Activated CD4-positive, CD25-positive, alpha-beta regulatory T cell treated with anti-CD3 and anti-CD28 coated beads, Interleukin-2, amount 50 U/mL, for 72 hours (primary cell): ENCODE data around the gene PACSIN1.

Experiments used
- DNase-seq: peaks from one replicate; pipeline ENCODE4 v3.0.0; 2021

The PACSIN1 gene

DNA sequence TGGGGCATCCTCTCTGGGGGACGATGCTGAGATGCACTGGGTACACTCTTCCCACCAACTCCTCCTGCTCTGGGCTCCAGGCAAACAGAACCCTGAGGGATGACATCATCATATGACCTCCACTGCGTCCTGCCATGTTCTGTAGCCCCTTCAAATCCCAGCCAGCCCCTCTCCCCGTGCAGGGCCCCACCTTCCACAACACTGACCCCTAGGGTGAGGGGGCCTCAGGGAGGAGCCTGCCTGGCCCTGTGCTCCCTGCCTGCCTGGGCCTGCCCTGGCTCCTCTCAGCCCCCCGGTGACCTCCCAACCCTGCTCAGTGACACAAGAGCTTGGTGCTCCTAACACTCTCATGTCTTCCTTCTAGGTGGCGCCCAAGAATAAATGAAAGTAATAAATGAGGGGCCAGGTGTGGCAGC lies 99.9 kb downstream of the PACSIN1 start:
- DNase-seq: no peak

DNA sequence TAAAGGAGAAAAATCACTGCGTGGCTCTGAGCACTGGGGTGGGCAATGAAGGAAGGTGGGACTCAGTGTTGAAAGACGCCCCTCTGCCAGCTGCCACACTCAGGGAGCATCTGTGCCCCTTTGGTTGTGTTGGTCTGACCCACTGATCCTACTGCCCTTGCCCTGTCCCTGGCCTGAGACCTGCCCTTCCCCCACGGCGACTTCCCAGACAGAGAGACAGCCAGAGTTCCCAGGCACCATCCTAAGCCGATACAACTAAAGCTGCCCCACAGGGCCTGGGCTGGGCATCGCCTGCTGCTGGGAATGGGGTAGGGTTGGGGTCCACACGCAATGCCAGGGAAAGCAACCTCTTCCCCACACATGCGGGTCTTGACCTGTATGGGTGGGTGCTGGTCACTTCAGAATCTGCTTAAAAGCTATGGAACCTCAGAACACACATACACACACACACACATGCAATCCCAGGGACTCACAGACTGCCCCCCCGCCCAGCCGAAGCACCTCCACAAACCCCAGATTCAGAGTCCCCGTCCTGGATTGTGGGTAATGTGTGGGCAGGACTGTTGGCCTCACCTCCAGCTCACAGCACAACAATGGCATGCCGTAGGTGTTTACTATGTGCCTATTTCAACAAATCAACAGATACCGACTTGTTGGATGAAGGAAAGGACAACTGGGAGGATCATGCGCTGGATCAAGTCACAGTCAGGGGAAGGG lies 101.1 kb downstream of the PACSIN1 start:
- no peak for DNase-seq

DNA sequence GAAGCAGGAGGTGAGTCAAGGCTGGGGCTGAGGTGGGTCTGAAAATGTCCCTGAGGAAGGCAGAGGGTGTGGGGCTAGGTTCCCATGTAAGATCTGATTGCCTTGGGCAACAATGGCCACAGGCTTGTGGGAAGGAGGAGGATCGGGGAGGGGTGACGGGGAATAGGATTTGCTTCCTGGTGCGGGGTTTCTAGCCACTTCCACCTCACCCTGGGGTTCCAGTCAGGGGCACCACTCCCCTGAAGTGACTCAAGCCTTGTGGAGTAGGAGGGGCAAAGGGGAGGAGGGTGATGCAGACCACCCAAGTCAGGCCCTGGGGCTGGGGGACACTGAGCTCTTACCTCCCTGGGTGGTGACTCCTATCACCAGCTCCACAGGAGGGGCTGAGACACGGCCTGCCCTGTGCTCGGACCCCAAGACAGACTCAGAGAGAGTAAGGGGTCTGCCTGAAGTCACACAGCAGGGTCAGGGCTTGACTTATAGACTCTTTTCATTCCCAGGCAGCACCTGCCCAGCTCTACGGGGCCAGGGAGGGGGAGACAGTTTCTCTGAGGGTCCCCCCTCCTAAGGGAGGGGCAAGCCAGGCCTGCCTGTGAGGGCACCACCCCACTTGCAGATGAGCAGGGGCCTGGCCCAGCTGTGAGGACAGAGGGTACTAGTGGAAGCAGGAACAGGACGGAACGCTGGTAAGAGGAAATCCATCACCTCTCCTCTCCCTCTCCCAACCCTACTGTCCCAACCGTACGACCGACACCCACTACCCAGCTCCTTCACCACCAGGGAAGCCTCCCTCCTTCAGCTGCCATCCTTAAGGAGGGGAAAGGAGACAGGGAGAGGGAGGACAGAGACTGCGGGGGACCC lies 102.7 kb downstream of the PACSIN1 start:
- DNase-seq: no peak

DNA sequence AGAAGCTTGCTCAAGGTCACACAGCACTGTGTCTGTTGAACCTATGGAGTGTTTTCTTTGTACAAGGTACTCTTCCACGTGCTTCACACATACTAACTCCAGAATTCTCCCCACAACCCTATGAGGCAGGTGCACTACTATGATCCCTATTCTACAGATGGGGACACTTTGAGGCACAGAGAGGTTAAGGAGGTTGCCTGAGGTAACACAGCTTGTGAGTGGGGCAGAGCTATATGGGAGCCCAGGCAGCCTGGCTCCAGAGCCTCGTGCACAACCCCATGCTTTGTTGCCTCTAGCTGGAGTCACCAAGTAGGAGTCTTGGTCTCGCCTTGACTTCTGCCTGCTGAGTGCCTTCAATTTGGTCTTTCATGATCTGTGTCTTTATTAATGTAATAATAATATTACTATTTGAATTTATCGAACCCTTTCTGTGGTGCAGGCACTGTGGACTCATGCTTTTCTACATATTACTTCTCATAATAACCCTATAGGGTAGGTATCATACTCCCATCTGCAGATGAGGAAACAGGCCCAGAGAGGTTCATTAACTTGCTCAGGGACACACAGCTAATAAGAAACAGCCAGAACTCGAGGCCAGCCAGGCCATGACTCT lies 103.6 kb downstream of the PACSIN1 start:
- no peak for DNase-seq

DNA sequence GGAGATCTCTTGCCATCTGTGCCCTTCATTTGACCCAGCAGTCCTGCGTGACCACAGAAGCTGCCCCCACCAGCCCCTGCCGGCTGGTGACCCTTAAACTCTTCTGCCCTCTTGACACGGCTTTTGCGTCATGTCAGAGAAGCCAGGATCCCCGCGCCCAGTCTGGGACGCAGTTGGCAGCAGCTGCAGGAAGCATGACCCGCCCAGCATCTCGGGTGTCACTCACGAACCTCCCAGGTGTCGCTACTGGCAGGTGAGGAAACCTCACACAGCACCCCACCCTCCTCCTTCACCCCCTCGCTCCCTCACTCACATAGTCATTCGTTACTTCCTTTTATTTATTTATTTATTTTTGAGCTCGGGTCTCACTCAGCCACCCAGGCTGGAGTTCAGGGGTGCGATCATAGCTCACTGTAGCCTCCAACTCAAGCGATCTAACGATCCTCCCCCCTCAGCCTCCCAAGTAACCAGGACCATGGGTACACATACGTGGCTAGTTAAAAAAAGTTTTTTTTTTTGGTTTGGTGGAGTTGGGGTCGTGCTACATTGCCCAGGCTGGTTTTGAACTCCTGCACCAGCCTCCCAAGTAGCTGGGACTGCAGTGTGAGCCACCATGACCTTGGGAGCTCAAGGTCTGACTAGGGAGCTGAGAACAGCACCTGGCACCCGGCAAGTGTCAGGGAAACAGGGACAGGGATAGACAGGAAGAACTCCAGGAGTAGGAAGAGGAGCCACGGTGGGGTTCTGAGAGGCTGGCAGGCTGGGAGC lies 104.4 kb downstream of the PACSIN1 start:
- DNase-seq: no peak

DNA sequence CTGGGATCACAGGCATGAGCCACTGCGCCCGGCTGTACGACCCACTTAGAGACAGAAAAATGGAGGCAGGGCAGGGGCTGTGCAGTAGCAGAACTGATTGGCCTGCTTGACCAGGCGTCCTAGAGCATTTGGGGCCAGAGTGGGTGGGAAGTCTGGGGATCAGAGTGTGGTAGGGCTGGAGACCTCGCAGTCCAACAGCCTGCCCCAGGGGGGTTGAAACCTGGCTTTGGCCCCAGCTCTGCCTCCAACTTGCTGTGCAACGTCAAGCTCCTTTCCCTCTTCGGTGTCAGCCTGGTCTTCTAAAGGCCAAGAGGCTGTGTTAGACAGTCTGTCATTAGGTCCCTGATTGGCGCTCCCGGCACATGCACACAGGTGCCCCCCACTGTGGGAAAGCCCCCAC lies 105.5 kb downstream of the PACSIN1 start:
- DNase-seq: no peak

DNA sequence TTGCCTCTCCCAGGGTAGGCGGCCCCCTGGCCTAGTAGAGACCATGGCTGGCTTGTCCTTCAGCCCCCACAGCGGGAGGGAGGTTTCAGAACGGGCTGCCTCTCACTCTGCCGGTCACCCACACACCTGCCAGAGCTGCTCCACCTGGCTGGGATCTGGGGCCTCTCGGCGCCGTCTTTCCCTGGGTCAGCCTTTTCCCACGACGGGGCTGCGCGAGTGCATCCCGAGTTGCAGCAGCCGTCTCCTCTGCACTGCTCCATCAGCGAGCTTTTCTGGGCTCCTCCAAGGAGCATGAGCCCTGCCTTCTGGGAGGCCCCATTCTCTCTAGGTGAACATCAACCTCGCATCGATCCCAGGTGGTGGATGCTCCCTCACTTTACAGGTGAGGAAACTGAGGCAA lies 106.1 kb downstream of the PACSIN1 start:
- DNase-seq: no peak

DNA sequence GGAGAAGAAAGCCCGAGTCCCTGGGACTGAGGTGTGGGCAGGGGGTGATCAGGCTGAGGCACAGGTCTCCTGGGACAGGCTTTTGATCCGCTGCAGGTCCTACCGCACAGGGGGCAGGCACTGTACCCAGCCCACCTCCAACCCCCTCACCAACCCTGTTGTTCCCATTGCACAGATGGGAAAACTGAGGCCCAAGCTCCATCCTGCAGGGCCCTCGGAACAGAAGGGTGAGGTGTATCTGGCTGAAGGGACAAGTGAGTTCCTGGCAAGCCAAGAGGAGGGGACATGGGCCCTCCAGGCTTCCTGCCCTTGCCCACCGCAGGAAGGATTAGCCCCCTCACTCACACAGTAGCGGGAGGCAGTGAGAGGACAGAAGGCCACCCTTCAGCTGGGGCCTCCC lies 106.7 kb downstream of the PACSIN1 start:
- no peak for DNase-seq

DNA sequence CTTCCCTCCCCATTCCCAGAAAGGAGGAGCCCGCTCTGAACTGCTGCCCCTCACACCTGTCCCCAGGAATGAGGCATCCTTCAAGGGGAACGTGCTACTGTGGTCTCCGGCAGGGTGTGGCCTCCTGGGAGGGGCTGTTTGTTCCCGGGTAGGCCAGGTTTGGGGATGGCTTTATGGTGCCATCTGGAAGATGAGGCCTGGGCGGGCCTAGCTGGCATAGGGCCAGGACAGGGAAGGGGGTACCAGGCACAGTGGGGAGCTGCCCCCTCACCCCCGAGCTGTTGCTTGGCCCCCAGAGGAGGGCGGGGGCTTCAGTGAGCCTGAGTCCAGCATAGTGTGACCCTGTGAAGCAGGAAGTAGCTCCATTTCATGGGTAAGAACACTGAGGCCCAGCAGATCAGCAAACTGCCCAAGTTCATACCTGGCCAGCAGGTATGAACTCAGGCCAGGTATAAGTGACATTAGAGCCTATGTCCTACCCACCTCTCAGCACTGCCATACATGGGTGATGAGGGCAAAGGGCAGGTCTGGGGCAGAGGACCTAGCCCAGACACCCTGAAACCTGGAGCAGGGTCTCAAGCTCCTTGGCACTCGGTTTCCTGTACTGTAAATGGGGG lies 107.8 kb downstream of the PACSIN1 start:
- no peak for DNase-seq

DNA sequence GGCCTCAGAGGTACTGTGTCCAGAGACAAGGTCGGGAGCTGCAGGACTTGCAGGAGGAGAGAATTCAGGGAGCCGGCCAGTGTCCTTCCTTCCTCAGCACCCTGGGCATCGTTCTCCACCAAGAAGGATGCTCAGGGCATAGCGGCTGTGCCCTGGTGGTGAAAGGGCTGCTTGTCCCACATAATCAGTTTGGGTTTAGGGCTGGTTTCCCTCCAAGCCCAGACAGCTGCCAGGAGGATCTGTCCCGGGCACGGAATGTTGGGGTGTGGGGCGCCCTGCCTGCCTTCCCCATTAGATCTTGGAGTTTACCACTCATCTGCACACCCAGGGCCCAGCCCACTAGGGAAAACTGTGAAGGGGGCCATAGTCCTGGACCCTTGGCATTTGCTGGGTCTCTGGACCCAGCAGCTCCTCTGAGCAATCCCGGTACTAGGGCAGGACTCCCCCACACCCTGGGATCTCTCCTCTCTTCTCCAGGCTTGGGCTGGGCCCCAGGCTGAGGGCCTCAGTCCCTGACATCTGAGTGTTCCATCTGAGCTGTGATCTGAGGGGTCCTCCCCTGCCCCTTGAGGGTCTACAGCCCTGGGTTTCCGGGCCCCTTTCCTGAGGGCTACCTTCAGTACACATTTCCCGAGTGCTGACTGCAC lies 108.9 kb downstream of the PACSIN1 start:
- no peak for DNase-seq

DNA sequence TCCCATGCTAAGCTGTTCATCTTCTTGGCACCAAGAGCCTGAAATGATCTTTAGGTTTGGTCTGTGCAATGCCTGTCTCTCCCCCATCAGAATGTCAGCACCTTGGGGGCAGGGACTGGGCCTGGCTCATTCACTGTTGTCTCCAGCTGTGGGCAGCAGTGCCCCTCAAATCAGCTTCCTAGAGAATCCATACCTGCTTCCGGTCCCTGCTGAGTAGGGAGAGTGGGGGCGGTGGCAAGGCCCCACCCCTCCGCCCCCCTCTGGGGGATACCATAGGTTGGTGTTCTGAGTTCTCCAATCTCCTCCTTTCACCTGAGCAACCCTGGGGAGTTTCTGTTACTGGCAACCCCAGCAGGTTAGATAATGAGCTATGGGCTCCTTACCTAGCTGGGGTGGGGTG lies 109.5 kb downstream of the PACSIN1 start:
- no peak for DNase-seq

DNA sequence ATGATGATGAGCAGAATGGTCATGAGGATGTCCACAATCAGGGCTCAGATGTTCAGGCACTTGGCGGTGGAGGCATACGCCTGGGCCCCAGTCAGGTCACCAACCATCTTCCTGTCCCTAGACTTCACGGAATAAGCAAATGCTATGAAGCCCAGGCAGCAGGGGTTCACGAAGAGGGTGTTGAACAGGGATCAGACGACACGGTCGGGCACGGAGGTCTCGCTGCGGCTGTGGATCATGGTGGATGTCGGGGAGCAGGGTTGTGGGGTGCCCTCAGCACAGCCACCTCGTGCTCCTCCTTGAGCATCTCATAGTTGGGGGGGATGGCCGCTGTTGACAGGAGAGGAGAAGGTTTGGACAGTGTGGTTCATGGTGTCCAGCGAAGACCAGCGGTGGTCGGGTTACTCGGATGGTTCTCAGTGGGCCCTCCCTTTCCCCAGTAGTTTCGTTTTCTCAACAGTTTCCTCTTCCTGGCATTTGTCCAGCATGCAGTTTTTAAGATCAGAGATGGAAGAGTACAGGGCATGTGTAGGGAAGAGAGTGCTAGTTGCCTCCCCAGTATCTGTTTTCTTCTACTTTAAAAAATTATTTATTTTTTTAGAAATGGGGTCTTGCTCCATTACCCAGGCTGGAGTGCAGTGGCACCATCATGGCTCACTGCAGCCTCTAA lies 110.5 kb downstream of the PACSIN1 start:
- DNase-seq: no peak

DNA sequence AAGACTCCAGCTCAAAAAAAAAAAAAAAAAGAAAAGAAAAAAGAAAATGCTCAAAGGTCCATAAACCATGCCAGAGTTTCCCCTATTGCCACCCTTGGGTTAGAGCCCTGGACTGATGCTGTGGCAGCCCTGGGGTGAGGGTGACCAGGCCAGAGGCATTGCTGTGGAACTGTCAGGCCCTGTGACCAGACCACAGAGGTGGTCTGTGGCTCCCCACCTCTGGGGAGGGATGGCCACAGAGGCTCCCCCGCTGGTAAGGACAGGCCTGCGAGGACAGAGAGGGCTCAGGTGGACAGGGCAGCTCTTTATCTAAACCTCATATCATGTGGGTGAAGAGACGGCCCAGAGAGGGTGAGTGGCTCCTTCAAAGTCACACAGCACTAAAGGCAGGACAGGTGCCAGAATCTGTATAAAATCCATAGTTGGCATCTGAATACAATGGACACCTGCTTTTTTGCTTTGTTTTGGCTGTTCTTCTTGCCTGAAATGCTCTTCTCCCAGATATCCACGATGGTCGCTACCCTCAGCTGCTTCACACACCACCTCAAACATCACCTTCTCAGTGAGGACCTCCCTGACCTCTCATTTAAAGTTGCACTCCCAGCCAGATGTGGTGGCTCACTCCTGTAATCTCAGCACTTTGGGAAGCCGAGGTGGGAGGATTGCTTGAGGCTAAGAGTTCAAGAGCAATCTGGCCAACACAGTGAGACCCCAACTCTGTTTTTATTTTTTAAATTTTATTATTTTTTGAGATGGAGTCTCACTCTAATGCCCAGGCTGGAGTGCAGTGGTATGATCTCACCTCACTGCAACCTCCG lies 112.8 kb downstream of the PACSIN1 start:
- DNase-seq: no peak

DNA sequence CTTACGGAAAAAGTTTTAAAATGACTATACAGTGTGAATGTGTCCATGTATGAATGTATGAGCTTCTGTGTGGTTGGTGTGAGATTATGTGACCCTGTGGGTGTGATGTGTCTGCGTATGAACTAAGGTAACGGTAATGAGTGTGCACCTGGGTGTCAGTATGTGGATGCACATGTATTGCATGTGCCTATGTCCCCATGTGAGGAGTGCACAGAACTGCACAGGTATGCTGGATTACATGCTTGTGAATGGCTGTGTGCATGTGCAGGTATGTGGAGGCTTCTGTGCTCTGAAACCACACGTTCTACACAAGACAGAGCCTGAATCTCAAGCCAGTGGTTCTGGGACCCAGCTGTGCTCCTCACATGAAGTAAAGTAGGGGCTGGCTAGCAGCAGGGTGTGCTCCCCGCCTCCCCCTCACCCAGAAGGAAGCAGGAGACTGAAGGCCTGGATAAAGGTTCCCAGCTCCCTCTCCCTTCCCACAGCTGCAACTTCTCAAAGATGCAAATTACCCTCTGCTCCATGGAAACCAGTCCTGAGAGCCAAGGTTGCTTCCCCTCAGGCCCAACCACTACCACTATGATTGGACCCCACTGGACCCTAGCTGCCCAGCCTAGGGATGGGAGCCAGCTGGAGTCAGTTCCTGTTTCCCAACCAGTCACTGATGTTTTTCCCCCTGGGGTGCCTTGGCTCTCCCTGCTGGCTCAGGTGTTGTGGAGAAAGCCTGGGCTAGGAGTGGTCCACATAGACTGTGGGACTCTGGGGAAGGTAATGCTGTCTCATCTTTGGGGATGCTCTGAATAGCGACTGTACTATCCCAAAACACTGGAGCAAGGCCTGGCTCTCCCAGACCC lies 115.1 kb downstream of the PACSIN1 start:
- DNase-seq: no peak

DNA sequence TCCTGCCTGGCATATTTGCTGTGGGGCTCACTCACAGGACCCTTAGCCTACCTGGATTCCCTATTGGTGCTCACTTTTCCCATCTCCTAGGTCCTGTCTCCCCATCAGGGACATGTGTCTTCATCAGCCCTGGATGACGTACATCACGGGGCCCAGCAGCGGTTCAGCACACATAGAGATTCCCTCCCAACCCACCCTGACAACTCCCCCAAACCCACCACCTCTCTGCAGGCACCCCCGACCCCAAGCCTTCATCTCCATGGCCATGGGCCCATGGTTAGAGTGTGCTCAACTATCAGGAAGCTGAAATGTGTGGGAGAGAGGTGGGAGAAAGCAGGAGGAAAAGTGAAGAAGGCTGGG lies 115.7 kb downstream of the PACSIN1 start:
- DNase-seq: no peak

DNA sequence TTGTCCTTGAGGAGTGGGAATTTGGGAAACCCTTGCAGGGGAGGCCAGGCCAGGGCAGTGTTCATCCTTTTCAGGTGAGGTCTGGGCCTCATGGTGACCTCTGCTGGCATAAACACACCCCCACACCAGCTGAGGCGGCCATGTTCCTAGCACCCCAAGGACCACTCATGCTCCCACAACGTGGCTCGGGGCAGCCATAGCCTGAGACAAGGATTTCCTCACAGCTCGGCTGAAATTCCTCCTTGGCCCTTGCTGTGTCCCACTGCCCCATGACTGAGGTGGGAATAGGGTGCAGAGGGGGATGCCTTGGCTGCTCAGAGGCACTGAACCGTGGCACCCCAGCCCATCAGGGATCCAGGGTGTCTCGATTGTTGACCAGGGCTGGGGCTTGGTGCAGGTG lies 117.6 kb downstream of the PACSIN1 start:
- DNase-seq: no peak

DNA sequence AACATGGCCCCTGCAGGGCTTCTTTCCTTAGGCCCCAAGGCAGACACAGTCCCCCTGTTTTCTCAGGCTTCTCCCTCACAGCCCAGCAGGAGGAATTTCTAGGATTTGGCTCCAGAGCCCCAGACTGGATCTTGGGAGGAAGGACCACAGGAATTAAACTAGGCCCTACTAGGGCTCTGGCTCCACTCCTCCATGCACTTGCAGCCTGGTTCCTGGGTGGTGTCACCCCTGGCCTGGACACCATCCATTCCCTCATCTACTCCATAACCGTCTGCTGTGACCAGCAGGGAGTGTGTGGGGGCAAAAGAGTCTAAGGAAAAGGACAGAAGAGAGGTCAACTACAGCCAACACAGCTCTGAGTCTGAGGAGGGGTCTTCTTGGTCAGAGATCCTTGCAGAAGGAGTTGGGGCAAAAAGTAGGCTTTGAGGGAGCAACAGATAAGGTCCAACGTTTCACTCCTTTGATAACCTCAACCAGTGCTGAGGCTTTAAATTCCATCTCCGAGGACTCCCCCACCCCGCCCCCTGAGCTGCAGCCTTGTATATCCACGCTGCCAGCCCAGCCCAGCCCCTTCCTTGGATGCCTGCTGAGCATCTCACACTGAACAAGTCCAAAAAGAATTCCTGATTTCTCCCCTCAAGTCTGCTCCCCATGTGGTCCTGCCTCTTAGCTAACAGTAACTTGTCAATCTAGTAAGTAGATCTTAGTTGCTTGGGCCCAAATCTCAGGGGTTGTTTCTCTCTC lies 118.2 kb downstream of the PACSIN1 start:
- DNase-seq: no peak

DNA sequence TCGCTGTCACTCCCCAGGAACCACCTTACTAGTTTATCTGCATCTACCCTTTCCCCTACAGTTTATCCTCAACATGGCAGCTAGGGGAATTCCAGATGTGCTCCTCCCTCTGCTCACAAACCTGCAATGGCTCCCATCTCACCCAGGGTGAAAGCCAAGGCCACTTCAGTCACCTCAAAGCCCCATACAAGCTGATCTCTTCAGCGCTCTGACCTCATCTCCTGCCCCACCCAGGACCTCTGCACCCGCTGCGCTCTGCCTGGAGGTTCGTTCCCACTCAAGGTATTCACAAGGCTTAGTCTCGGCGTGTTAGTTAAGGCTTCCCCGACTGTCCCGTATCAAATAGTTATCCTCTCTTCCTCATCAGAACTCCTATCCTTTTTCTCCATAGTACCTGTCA lies 118.8 kb downstream of the PACSIN1 start:
- DNase-seq: no peak
